ENCODE data around the gene BEND3. TPM values are rescaled to one million over a fixed set of nuclear protein-coding genes. Genes with fewer than 3 reads are reported as not detected.

BEND3 gene
- total and polyA plus RNA-seq, 9 of the 15 experiments (the other 6 are each of a cell fraction or from before 2014, with no cell fraction given), result 0.64 to 8.4 (median 3.3) TPM

DNA sequence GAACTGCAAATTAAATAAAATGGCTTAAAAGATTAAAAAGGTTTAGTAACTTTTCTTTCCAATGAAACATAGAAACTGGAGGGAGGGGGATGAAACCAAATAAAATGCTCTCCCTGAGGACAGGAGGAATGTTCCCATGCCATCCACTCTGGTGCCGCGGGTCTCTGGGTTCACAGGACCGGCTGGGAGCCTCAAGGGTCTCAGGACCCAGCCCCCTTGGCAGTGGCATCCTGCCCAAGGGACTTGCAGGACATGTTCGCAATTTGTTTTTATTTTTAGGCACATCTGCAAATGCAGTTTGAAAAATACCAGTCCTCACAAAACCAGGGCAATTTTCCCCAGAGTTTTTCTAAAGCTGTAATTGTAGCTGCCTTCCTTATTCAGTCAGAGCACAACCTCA is 7.5 kb downstream of the BEND3 start:
- in situ Hi-C loops (cut with MboI) (no loop called here), intact Hi-C loops (cut with micrococcal nuclease) (no loop called here)
- Histone ChIP-seq H3K79me2 (ENCODE audit: control insufficient read depth, insufficient read depth, low read length) (no peaks in the 10 kb centered on the region), H3K9ac (ENCODE audit: insufficient read depth in 1 of 2, low read depth in 2 of 2, low read length in 2 of 2) (no peak overlapping the region), H3K36me3 (ENCODE audit: control insufficient read depth, insufficient read depth, low read length) (no peaks in the 10 kb centered on the region), H3K9me1 (ENCODE audit: control insufficient read depth, insufficient read depth, low read length) (no peaks in the 10 kb centered on the region), H2AFZ (ENCODE audit: low read depth, low read length) (no peak overlapping the region), H3K4me1 (replicated peaks in 1 of 2; ENCODE audit: control insufficient read depth in 2 of 2, insufficient read depth in 2 of 2, low read length in 2 of 2) (peaks cover 6 to 10% of the 10 kb centered on the region in 2 experiments; a peak in 3 of 5 replicates), H3K4me3 (no peak overlapping the region), H3K4me2 (ENCODE audit: insufficient read depth, low read length) (no peak overlapping the region), H4K20me1 (replicated peaks; ENCODE audit: control insufficient read depth, insufficient read depth, low read length) (0 out of 2 replicates have a peak, but pooled peaks cover 4% of the 10 kb centered on the region), H3K9me3 (replicated peaks; ENCODE audit: control insufficient read depth, insufficient read depth, low read depth, low read length) (no peaks in the 10 kb centered on the region), H3K27me3 (ENCODE audit: control insufficient read depth in 2 of 2, insufficient read depth in 2 of 2, low read length in 2 of 2) (no peaks in the 10 kb centered on the region), H3K27ac (ENCODE audit: extremely low read depth, low read depth, low read length) (no peak overlapping the region)
- ChIA-PET CTCF (ENCODE audit: low intra/inter-chr PET ratio) (no interaction called here), POLR2A (interaction anchor here (0.6 kb wide), 1 partner anchor 352 kb away, joined by 3 read pairs; the partner anchor contains the start of gene PDSS2)
- no TSS peak for BruUV-seq (replicated peaks)
- ATAC-seq (no peak), FAIRE-seq (no peak), DNase-seq (ENCODE audit: extremely low read depth in 1 of 4, low spot score in 3 of 4) (no peak)
- TF ChIP-seq ZNF133 (CRISPR knock-in tag; IDR thresholded peaks at IDR 0.05) (no peak), CHD1 (IDR thresholded peaks at IDR 0.05; ENCODE audit: low read length) (no peak), KDM5B (IDR thresholded peaks at IDR 0.05; ENCODE audit: insufficient replicate concordance, low read depth, low read length) (no peak), SIX5 (IDR thresholded peaks at IDR 0.05; ENCODE audit: borderline replicate concordance in 1 of 2, insufficient read depth in 1 of 2, low read depth in 1 of 2, low read length in 2 of 2) (no peak), ZNF431 (CRISPR knock-in tag; IDR thresholded peaks at IDR 0.05) (no peak), ZKSCAN8 (CRISPR knock-in tag; IDR thresholded peaks at IDR 0.05) (no peak), MTA3 (IDR thresholded peaks at IDR 0.05; ENCODE audit: borderline replicate concordance) (no peak), L3MBTL2 (IDR thresholded peaks at IDR 0.05) (no peak), ERF (CRISPR knock-in tag; IDR thresholded peaks at IDR 0.05) (no peak), TRIM24 (IDR thresholded peaks at IDR 0.05) (no peak), NRF1 (conservative IDR thresholded peaks at IDR 0.05 in 1 of 2, IDR thresholded peaks at IDR 0.05 in 1 of 2) (no peak), PHTF2 (CRISPR knock-in tag; IDR thresholded peaks at IDR 0.05) (no peak)
- TF ChIP-seq, protein P1, sequence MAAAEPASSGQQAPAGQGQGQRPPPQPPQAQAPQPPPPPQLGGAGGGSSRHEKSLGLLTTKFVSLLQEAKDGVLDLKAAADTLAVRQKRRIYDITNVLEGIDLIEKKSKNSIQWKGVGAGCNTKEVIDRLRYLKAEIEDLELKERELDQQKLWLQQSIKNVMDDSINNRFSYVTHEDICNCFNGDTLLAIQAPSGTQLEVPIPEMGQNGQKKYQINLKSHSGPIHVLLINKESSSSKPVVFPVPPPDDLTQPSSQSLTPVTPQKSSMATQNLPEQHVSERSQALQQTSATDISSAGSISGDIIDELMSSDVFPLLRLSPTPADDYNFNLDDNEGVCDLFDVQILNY (CRISPR knock-in tag; IDR thresholded peaks at IDR 0.05), result no peak
- TF ChIP-seq, protein P2, sequence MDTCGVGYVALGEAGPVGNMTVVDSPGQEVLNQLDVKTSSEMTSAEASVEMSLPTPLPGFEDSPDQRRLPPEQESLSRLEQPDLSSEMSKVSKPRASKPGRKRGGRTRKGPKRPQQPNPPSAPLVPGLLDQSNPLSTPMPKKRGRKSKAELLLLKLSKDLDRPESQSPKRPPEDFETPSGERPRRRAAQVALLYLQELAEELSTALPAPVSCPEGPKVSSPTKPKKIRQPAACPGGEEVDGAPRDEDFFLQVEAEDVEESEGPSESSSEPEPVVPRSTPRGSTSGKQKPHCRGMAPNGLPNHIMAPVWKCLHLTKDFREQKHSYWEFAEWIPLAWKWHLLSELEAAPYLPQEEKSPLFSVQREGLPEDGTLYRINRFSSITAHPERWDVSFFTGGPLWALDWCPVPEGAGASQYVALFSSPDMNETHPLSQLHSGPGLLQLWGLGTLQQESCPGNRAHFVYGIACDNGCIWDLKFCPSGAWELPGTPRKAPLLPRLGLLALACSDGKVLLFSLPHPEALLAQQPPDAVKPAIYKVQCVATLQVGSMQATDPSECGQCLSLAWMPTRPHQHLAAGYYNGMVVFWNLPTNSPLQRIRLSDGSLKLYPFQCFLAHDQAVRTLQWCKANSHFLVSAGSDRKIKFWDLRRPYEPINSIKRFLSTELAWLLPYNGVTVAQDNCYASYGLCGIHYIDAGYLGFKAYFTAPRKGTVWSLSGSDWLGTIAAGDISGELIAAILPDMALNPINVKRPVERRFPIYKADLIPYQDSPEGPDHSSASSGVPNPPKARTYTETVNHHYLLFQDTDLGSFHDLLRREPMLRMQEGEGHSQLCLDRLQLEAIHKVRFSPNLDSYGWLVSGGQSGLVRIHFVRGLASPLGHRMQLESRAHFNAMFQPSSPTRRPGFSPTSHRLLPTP (IDR thresholded peaks at IDR 0.05; ENCODE audit: borderline replicate concordance, extremely low read depth, insufficient read length), result no peak
- TF ChIP-seq, protein P3, sequence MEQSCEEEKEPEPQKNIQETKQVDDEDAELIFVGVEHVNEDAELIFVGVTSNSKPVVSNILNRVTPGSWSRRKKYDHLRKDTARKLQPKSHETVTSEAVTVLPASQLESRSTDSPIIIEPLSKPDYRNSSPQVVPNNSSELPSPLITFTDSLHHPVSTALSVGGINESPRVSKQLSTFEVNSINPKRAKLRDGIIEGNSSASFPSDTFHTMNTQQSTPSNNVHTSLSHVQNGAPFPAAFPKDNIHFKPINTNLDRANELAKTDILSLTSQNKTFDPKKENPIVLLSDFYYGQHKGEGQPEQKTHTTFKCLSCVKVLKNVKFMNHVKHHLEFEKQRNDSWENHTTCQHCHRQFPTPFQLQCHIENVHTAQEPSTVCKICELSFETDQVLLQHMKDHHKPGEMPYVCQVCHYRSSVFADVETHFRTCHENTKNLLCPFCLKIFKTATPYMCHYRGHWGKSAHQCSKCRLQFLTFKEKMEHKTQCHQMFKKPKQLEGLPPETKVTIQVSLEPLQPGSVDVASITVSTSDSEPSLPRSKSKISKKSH (CRISPR knock-in tag; IDR thresholded peaks at IDR 0.05), result no peak
- WGBS (ENCODE audit: insufficient coverage, low coverage, missing lambda C conversion rate), result 100% methylated on average over 1 of the region's 4 CpGs
